NCI-H2107 treated with DMSO at 0.1 percent for 48 hours (cell line): Measurements from ENCODE around the gene TMEM237.

Experiments
- DNase-seq: peaks from one replicate; lab custom pipeline; 2025; ENCODE audit not compliant: unreplicated experiment; lab: John Stamatoyannopoulos, UW

The TMEM237 gene

DNA sequence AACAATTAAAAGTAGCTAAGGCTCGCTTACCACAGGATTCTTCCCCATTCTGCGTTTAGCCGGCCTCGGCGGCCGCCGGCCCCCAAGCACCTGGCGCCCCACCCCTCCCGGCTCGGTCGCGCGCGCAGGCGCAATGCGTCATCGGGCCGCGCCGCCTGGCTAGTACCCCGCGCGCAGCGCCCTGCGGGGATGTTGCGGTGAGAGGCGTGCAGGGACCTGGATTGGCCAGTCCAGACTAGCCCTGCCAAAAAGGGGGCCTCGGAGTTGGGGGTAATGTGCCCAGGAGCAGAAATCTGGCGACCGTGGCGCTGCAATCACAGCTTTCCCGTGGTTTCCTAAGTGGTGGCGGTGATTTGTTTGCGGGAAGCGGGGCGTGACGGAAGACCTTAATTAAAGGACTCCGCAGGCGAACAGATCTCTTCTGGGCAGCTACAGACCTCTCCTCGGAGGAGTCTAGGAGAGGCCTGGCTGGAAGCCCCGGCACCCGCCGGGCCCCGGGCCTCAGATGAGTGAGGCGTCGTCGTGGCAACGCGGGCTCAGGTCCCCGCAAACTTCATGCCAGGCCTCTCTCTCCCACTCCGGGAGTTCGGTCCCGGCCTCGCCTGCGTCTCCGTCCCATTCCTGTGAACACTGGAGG is 606 bp downstream of the TMEM237 start:
- DNase-seq: no peak

GRCh38 chr2:201642086-201642578 is 1.2 kb downstream of the TMEM237 start:
- peak; percentile 43 for DNase-seq

- DNase-seq: no peak
Observed at GRCh38 chr2:201639205-201639604, 4.1 kb downstream of the TMEM237 start.

DNA sequence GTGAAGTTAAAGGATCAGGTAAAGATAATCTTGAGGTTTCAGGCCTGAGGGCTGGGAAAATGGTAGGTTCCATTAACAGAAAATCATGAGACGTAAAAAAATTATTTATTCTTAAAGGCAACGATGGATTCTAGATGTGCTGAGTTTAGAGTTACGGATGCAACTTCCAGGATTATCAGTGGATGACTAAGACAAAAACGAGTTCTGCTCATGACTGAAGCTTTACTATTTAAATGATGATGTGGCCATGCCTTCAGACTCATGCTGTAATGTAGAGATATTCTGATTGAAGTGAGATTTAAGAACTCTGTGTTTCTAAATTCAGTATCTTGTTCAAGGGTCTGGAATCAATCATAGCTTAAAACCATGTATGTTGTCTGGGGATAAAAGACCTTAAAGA is 5.0 kb downstream of the TMEM237 start:
- no peak for DNase-seq

DNA sequence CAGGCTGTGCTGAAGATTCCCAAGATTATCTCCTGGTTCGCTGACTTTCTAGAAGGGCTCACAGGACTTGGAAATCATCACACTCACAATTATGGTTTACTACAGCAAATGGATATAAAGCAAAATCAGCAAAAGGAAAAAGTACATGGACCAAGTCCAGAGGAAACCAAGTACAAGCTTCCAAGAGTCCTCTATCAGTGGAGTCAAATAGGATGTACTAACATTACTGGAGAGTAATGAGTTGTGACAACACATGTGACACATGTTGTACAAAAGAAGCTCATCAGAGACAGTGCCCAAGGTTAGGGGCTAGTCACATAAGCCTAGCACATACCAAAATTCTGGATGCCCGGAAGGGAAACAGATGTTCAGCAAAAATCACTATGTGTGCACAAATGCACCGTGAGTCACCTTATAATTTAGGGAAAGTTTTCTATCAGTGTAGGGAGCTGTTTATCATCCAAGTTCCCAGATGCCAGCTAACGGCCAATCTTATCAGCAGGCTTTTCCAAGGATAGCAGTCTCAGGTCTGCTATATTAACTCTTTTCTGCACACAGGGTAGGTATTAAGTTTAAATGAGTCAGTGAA is 9.5 kb downstream of the TMEM237 start:
- no peak for DNase-seq

DNA sequence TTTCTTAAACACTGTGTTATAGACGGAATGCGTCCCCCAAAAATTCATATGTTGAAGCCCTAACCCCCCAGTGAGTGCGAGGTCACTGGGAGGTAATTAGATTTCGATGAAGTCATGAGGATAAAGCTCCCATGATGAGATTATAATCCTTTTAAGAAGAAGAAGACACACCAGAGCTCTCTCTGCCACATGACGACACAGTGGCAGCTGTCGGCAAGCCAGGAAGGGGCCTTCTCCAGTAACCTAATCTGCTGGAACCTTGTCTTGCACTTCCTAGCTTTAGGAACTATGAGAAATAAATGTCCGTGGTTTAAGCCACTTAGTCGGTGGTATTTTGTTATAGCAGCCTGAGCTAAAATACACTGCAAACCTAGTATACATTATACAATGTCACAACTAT is 12.3 kb downstream of the TMEM237 start:
- no peak for DNase-seq

- DNase-seq: no peak
Observed at GRCh38 chr2:201630577-201630976, 12.7 kb downstream of the TMEM237 start.

DNA sequence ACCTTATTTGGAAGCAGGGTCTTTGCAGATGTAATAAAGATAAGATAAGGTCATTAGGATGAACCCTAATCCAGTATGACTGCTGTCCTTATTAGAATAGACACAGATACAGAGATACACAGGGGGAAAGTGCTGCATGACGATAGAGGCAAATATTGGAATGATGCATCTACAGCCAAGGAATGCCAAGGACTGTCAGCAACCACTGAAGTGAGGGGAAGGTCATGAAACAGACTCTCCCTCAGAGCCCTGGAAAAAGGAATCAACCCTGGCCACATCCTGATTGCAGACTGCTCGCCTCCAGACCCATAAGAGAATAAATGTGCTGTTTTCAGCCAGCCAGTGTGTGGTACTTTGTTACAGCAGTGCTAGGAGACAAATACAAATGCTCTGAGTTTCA is 14.8 kb downstream of the TMEM237 start:
- no peak for DNase-seq

DNA sequence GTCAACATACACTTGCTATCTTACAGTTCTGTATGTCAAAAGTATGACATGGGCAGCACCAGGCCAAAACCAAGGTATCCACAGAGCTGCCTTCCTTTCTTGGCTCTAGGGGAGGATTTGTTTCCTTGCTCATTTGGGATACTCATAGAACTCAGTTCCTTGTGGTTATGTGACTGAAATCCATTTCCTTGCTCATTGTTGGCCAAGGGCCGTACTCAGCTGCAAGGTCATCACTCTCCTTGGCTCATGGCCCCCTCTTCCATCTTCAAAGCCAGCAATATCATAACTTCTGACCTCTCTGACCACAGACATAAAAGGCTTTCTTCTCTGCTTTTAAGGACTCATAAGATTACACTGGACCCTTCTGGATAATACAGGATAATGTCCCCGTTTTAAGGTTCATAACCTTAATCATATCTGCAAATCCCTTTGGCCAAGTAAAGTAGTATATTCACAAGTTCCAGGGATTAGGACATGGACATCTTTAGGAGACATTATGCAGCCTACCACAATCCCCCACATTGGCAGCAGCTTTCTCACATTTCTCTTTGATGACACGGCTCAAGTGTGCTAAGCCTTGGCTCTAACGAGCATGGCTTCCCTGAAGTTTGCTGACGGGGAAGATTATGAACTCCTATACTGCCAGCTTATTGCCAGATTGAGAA is 20.9 kb downstream of the TMEM237 start:
- DNase-seq: no peak

- DNase-seq: no peak
Observed at GRCh38 chr2:201621293-201621999, 21.9 kb downstream of the TMEM237 start.

DNA sequence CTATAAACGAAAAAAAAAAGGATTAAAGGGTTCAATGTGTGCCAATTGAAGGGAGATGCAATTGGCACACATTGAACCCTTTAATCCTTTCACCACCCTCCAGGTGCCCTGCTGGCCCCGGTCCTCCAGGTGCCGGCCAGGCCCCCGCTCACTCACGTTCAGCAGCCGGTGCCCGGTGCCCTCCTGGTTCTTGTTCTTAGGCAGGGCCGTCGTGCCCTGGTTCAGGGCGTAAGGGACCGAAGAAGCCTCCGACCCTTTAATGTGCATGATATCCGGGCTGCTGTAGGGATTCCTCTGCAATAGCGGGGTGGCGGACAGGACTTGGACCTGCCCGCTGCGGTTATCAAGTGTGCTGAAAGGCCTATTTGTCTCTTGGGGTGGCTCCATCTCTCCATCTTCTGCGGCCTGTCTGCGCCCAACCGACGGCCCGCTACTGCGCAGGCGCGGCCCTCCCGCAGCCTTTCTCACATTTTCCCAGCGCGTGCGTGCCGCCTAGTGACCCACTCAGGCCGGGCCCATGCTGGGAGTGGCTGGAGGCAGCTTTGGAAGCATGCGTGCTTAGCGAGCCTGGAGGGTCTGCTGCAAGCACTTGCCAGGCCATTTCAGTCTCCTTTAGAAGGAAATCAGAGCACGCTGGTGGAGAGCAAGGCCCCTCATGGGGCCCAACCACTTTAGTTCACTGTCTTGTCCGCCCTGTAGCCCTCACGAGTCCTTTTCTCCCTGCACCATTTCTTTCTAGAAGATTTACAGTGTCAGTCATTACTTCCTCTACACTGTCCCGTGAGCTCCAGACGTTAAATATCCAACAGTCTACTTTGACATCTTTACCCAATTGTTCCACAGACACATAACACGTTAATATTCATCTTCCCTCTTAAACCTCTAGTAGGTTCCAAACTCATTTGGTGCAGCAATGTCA is 24.3 kb downstream of the TMEM237 start:
- DNase-seq: no peak

GRCh38 chr2:201608021-201608420 is 35.3 kb downstream of the TMEM237 start:
- no peak for DNase-seq

DNA sequence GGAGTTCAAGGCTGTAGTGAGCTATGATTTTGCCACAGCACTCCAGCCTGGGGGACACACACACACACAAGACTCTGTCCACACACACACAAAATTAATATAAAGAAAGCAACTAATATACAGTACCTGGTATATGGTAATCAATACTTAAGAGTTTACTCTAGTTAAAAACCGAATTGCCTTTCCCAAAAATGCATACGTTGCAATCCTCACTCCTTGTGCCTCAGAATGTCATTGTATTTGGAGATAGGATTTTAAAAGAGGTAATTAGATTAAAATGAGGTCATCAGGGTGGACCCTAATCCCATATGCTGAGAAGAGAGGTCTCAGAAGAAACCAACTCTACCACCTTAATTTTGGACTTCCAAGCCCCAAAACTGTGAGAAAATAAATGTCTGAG is 35.7 kb downstream of the TMEM237 start:
- DNase-seq: no peak

GRCh38 chr2:201600906-201601305 is 42.4 kb downstream of the TMEM237 start:
- DNase-seq: no peak

GRCh38 chr2:201597397-201597796 is 45.9 kb downstream of the TMEM237 start:
- no peak for DNase-seq

GRCh38 chr2:201580486-201580885 is 62.8 kb downstream of the TMEM237 start:
- DNase-seq: no peak

DNA sequence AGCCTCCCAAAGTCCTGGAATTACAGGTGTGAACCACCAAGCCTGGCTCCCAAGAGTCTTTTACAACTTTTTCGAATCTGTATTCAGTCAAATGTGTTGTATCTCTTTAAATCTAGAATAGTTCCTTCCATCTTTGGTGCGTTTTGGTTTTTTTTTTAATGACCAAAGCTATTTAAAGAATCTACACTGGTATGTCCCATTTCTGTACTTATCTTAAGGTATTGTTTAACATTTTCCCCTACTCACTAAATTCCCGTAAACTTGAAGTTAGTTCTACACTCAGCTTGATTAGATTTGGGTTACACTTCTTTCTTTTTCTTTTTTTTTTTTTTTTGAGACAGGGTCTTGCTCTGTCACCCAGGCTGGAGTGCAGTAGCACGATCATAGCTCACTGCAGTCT is 63.8 kb downstream of the TMEM237 start:
- no peak for DNase-seq

- no peak for DNase-seq
Observed at GRCh38 chr2:201575971-201576370, 67.3 kb downstream of the TMEM237 start.

DNA sequence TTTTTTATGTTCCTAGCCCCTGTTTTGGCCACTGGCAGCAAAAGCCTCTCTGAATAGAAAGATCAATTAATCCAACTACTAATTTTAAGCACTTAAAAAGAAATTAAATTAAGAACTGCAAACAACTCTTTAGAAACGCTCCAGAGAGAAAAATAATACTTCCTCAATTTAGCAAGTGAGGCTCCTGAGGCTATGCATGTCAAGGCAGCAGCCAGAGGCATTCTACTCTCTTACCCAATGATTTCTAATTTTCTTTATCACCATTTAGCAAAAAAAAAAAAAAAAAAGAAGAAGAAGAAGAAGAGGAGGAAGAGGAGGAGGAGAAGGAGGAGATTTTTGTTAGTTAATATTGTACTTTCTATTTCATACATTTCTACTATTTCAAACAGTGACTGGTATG is 68.5 kb downstream of the TMEM237 start:
- no peak for DNase-seq

- DNase-seq: no peak
Observed at GRCh38 chr2:201572846-201573508, 70.3 kb downstream of the TMEM237 start.
